ENCODE measurements around the gene SLC43A2.
A peak's percentile ranks its signal among the peaks of the same experiment; 100 is the strongest.

Gene SLC43A2

DNA sequence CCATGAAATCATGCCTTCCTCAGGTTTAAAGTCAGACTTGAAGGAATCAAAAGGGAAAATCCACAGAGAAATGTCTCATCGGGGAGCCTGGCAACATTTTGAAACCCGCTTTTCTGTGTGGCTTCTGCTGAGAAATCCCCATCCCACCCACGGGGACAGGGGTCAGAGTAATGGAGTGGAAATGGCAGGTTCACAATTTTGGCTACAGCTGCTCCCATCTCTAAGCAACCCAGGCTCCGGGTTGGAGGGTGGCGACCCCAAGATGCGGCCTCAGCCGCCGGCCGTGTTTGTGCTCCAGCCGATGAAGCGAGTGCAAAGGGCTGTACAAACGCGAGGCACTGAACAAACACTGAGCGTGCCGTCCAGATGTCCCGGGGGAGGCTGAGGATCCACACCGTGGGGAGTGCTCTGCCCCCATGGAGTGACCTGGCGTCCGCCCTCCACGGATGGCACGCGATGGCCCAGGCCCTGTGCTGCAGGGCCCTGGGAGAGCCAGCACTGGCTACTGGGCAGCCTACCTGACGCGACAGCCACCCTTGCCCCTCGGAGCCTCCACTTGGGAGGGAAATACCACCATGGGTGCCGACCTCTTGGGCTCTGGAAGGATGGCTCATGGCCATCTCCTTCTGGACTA is 22.2 kb downstream of the SLC43A2 start:
- no peak for ATAC-seq (ENCODE audit: insufficient read depth, low read depth)
- H3K36me3 ChIP-seq (ENCODE audit: insufficient read depth, low read length), result peaks cover 43% of the 10 kb centered on the region
- H3K27me3 ChIP-seq (ENCODE audit: insufficient read depth, low read length, poor library complexity), result no peaks in the 10 kb centered on the region
- no peaks in the 10 kb centered on the region for H4K20me1 ChIP-seq (ENCODE audit: insufficient read depth, low read length)
- no peak for DNase-seq
- H3K9ac ChIP-seq (ENCODE audit: low read depth, low read length), result no peak overlapping the region
- H2AFZ ChIP-seq (ENCODE audit: low read depth, low read length), result no peak overlapping the region
- H3K4me1 ChIP-seq (ENCODE audit: insufficient read depth, low read length), result no peaks in the 10 kb centered on the region
- no peak overlapping the region for H3K4me3 ChIP-seq (ENCODE audit: low read depth in 1 of 2, low read length in 2 of 2)
- TF ChIP-seq CTCF (IDR thresholded peaks at IDR 0.05; ENCODE audit: borderline replicate concordance, extremely low read depth, low read length, poor library complexity, severe bottlenecking) (no peak), EZH2 (IDR thresholded peaks at IDR 0.05; ENCODE audit: borderline replicate concordance, low read depth, low read length, severe bottlenecking) (no peak)
- peak overlapping the region; percentile 57 for H3K27ac ChIP-seq (ENCODE audit: low read length)
- H3K9me3 ChIP-seq (ENCODE audit: insufficient read depth, low read length, severe bottlenecking), result peaks cover 3% of the 10 kb centered on the region
- H3K79me2 ChIP-seq (ENCODE audit: insufficient read depth, low read length), result no peaks in the 10 kb centered on the region
- H3K4me2 ChIP-seq (ENCODE audit: insufficient read depth, low read length), result no peak overlapping the region

GRCh38 chr17:1605681-1606351 is 22.8 kb downstream of the SLC43A2 start:
- Histone ChIP-seq H3K9me3 (ENCODE audit: insufficient read depth, low read length, severe bottlenecking) (peaks cover 3% of the 10 kb centered on the region), H3K4me3 (ENCODE audit: low read depth in 1 of 2, low read length in 2 of 2) (no peak overlapping the region), H2AFZ (ENCODE audit: low read depth, low read length) (no peak overlapping the region), H3K27me3 (ENCODE audit: insufficient read depth, low read length, poor library complexity) (no peaks in the 10 kb centered on the region), H3K4me2 (ENCODE audit: insufficient read depth, low read length) (no peak overlapping the region), H3K9ac (ENCODE audit: low read depth, low read length) (no peak overlapping the region), H3K27ac (ENCODE audit: low read length) (peak overlapping the region; percentile 54), H4K20me1 (ENCODE audit: insufficient read depth, low read length) (no peaks in the 10 kb centered on the region), H3K4me1 (ENCODE audit: insufficient read depth, low read length) (0 out of 2 replicates have a peak, but pooled peaks cover 4% of the 10 kb centered on the region), H3K79me2 (ENCODE audit: insufficient read depth, low read length) (no peaks in the 10 kb centered on the region), H3K36me3 (ENCODE audit: insufficient read depth, low read length) (peaks cover 38% of the 10 kb centered on the region)
- no peak for DNase-seq
- 0 out of 3 replicates have a peak, but pooled peaks have one; percentile 17 for ATAC-seq (ENCODE audit: insufficient read depth, low read depth)
- TF ChIP-seq CTCF (IDR thresholded peaks at IDR 0.05; ENCODE audit: borderline replicate concordance, extremely low read depth, low read length, poor library complexity, severe bottlenecking) (no peak), EZH2 (IDR thresholded peaks at IDR 0.05; ENCODE audit: borderline replicate concordance, low read depth, low read length, severe bottlenecking) (no peak)

DNA sequence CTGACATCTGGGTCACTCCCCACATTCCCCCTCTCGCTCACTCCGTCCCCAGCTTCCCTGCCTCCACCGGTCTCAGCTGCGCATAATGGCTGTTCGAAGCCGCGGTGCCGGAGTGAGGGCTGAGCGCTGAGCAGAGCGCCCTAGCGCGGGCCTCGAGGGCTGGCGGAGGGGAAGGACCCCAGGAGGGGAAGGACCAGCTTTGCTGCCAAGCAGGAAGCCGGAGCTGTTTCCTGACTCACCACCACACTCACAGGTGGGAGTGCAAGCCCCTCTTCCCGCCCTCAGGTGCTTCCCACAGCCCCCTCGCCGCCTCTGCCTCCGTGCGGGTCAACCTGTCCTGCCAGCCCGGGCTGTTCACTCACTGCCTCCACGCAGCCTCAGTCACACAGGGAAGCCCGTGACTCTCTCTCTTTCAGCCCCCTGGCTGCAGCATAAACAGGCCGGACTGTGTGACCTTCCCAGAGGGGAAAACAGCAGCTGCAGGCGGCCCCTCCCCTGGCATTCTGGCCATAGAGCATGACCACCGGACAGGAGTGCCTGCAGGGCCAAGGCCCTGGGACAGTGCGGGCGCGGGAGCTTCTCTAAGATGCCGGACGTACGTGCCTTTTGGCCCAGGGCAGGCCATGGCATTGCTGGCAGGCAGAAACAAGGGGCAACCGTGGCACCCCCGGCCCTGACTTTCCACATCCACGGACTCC is 23.7 kb downstream of the SLC43A2 start:
- Histone ChIP-seq H3K4me1 (ENCODE audit: insufficient read depth, low read length) (0 out of 2 replicates have a peak, but pooled peaks cover 6% of the 10 kb centered on the region), H3K4me3 (ENCODE audit: low read depth in 1 of 2, low read length in 2 of 2) (no peak overlapping the region), H3K27me3 (ENCODE audit: insufficient read depth, low read length, poor library complexity) (no peaks in the 10 kb centered on the region), H3K36me3 (ENCODE audit: insufficient read depth, low read length) (peaks cover 32% of the 10 kb centered on the region), H3K9me3 (ENCODE audit: insufficient read depth, low read length, severe bottlenecking) (peaks cover 3% of the 10 kb centered on the region), H3K79me2 (ENCODE audit: insufficient read depth, low read length) (no peaks in the 10 kb centered on the region), H4K20me1 (ENCODE audit: insufficient read depth, low read length) (no peaks in the 10 kb centered on the region), H3K27ac (ENCODE audit: low read length) (peak overlapping the region; percentile 54), H3K9ac (ENCODE audit: low read depth, low read length) (no peak overlapping the region), H3K4me2 (ENCODE audit: insufficient read depth, low read length) (no peak overlapping the region), H2AFZ (ENCODE audit: low read depth, low read length) (no peak overlapping the region)
- DNase-seq (no peak), ATAC-seq (ENCODE audit: insufficient read depth, low read depth) (no peak)
- no peak for TF ChIP-seq CTCF (IDR thresholded peaks at IDR 0.05; ENCODE audit: borderline replicate concordance, extremely low read depth, low read length, poor library complexity, severe bottlenecking)
- TF ChIP-seq EZH2 (IDR thresholded peaks at IDR 0.05; ENCODE audit: borderline replicate concordance, low read depth, low read length, severe bottlenecking), result no peak

All from DND-41 (cell line).